Activated naive CD4-positive, alpha-beta T cell treated with anti-CD3 and anti-CD28 coated beads, Interleukin-2, amount 50 U/mL, for 72 hours (primary cell): Measurements from ENCODE around the gene ZNF626. TPM values are rescaled to one million over a fixed set of nuclear protein-coding genes. Genes with fewer than 3 reads are reported as not detected.
"Not testable (repeated sequence)": the region's sequence is repeated elsewhere in the genome, so short reads cannot be mapped to it uniquely, and the experiment has no call there.

Experiments
- ATAC-seq, 2 donors: fragments of 150-1000 bp; cut with Tn5 transposase; 2 replicates each; pipeline ENCODE4 v1.10.0; 2021; ENCODE audit warnings: mild to moderate bottlenecking in 2 of 2, moderate library complexity in 2 of 2
- DNase-seq, 2 donors: peaks; one replicate each; pipeline ENCODE4 v3.0.0; 2021 to 2022; ENCODE audit warnings: low spot score in 2 of 2
- H3K27ac Mint-ChIP-seq, 2 donors: one replicate each; pipeline ENCODE4 v1.8.0; 2022; ENCODE audit warnings: mild to moderate bottlenecking in 2 of 2, mixed read lengths in 2 of 2
- H3K36me3 Mint-ChIP-seq, 2 donors: one replicate each; pipeline ENCODE4 v1.8.0; 2022; ENCODE audit warnings: mixed read lengths in 2 of 2
- H3K9me3 Mint-ChIP-seq, 2 donors: one replicate each; pipeline ENCODE4 v1.8.0; 2022; ENCODE audit warnings: mixed read lengths in 2 of 2
- total RNA-seq, 2 donors: library from RNA; stranded (reverse); gene quantifications; one replicate each; pipeline ENCODE4 v1.2.3, GENCODE V29; 2022

Gene ZNF626
- 10 to 100 TPM; 10.4 to 10.8 TPM for total RNA-seq

- H3K9me3 Mint-ChIP-seq = peaks cover 18 to 24% of the 10 kb centered on the region in 2 donors
- peaks cover 59 to 83% of the 10 kb centered on the region in 2 donors for H3K36me3 Mint-ChIP-seq
- peak within 1 kb of the TSS; percentile 91 to 96 for H3K27ac Mint-ChIP-seq
- peak; percentile 100 for ATAC-seq
- peak; percentile 88 to 93 for DNase-seq
These were observed at the start of gene ZNF626 for GRCh38 chr19:20661150-20661819. ZNF626 (minus strand) TSS chr19:20661571; CDS start chr19:20661446, 125 bp downstream.

DNA sequence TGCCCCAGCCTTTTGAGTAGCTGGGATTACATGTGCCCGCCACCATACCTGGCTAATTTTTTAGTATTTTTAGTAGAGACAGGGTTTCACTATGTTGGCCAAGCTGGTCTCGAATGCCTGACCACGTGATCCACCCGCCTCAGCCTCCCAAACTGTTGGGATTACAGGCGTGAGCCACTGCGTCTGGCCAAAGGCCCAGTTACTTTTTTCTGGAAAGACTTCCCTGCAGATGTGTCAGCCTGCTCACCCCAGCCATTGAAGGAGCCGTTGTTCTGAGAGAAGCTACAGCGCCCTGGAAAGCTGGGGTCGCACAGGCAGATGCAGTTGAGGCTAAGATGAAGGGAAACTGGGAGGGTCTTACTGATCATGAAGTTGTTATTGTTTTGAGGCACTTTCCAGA, 7.9 kb upstream of the ZNF626 start:
- no peak overlapping the region for H3K27ac Mint-ChIP-seq
- ATAC-seq (no peak), DNase-seq (no peak)
- peaks cover 13 to 20% of the 10 kb centered on the region in 2 donors for H3K36me3 Mint-ChIP-seq
- H3K9me3 Mint-ChIP-seq = peaks cover 3 to 8% of the 10 kb centered on the region in 2 donors

DNA sequence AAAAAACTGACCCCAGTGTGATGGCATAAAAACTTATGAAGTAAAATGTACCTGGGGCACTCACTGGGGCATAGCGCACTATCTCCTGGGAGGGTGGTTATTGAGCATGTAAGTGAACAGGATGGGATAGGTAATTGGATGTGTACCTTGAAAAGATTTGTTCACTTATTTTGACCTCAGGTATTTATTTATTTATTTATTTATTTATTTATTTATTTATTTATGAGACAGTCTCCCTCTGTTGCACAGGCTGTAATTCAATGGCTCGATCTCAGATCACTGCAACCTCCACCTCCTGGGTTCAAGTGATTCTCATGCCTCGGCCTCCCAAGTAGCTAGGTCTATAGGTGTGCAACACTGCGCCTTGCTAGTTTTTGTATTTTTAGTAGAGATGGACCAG, 5.9 kb upstream of the ZNF626 start:
- H3K9me3 Mint-ChIP-seq = peaks cover 13 to 21% of the 10 kb centered on the region in 2 donors
- no peak for ATAC-seq
- DNase-seq = no peak
- H3K27ac Mint-ChIP-seq = no peak overlapping the region
- peaks cover 23 to 30% of the 10 kb centered on the region in 2 donors for H3K36me3 Mint-ChIP-seq

GRCh38 chr19:20664901-20665781, 3.8 kb upstream of the ZNF626 start:
- H3K9me3 Mint-ChIP-seq = peaks cover 13 to 21% of the 10 kb centered on the region in 2 donors
- peak overlapping the region in 1 of 2 donors; percentile 66 for H3K27ac Mint-ChIP-seq

GRCh38 chr19:20664475-20664874, 3.1 kb upstream of the ZNF626 start:
- ATAC-seq, DNase-seq: not testable (repeated sequence)
- Mint-ChIP-seq H3K9me3 (peaks cover 13 to 21% of the 10 kb centered on the region in 2 donors), H3K36me3 (peaks cover 32 to 55% of the 10 kb centered on the region in 2 donors), H3K27ac (peak overlapping the region in 1 of 2 donors; percentile 66)

More at GRCh38 chr19:20664901-20665781, 3.8 kb upstream of the ZNF626 start:
- DNase-seq (no peak), ATAC-seq (no peak)
- H3K36me3 Mint-ChIP-seq = peaks cover 32 to 48% of the 10 kb centered on the region in 2 donors

GRCh38 chr19:20662421-20663105, 1.2 kb upstream of the ZNF626 start:
- DNase-seq = no peak
- Mint-ChIP-seq H3K9me3 (peaks cover 19 to 24% of the 10 kb centered on the region in 2 donors), H3K36me3 (peaks cover 47 to 74% of the 10 kb centered on the region in 2 donors)

DNA sequence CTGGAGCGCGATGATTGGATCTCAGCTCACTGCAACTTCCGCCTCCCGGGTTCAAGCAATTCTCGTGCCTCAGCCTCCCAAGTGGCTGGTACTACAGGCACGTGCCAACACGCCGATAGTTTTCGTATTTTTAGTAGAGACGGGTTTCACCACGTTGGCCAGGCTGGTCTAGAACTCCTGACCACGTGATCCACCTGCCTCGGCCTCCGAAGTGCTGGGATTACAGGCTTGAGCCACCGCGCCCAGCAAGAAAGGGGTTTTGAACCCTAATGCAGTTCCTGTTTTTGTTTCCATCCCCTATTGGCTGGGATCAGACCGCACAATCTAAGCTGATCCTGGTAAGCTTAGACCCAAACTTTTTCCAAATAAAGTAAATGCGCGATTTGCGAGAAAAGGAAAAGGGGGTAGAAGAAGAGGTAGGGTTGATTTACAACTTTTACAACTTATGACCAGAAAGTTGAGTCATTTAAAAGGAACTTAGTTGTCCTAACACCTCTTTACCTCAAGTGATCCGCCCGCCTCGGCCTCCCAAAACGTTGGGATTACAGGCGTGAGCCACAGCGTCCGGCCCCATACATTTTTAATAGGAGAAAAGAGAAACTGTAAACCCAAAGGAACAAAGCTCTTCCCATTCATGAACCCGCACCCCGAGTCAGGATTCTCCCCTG, 764 bp downstream of the ZNF626 start:
- Mint-ChIP-seq H3K27ac (peak overlapping the region; percentile 91 to 96), H3K9me3 (peaks cover 18 to 23% of the 10 kb centered on the region in 2 donors), H3K36me3 (peaks cover 66 to 90% of the 10 kb centered on the region in 2 donors)
- peak in 1 of 2 donors; percentile 1 for ATAC-seq
- no peak for DNase-seq

More at GRCh38 chr19:20662421-20663105, 1.2 kb upstream of the ZNF626 start:
- ATAC-seq = no peak
- no peak overlapping the region for H3K27ac Mint-ChIP-seq

DNA sequence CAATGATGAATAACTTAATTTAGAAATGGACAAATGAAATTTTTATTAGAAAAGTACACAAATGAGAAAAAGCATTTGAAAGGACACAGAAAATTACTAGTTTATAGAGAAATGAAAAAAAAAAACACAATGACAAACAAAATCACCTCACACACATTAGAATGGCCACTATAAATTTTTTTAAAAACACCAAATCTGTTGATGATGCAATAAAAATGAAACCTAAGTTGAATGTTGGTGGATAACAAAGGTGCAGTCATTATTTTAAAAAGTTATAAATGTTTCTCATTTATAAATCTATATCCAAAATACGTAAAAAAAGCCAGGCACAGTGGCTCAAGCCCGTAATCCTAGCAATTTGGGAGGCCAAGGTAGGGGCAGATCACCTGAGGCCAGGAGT, 20.8 kb downstream of the ZNF626 start:
- Mint-ChIP-seq H3K36me3 (peaks cover 43 to 65% of the 10 kb centered on the region in 2 donors), H3K9me3 (peaks cover 10 to 15% of the 10 kb centered on the region in 2 donors), H3K27ac (no peak overlapping the region)
- ATAC-seq = no peak
- no peak for DNase-seq

GRCh38 chr19:20640023-20640422, 21.3 kb downstream of the ZNF626 start:
- H3K36me3 Mint-ChIP-seq = peaks cover 40 to 62% of the 10 kb centered on the region in 2 donors
- DNase-seq (no peak), ATAC-seq (no peak)
- H3K27ac Mint-ChIP-seq = no peak overlapping the region
- H3K9me3 Mint-ChIP-seq = peaks cover 10 to 11% of the 10 kb centered on the region in 2 donors

GRCh38 chr19:20624560-20624959, 36.8 kb downstream of the ZNF626 start:
- Mint-ChIP-seq H3K9me3 (peaks cover 11 to 13% of the 10 kb centered on the region in 2 donors), H3K36me3 (peaks cover 31 to 35% of the 10 kb centered on the region in 2 donors)
- not testable (repeated sequence) for ATAC-seq, H3K27ac Mint-ChIP-seq, DNase-seq

- no peak for ATAC-seq
- H3K27ac Mint-ChIP-seq = no peak overlapping the region
- DNase-seq = no peak
- H3K9me3 Mint-ChIP-seq = peaks cover 26 to 35% of the 10 kb centered on the region in 2 donors
- peaks cover 22 to 33% of the 10 kb centered on the region in 2 donors for H3K36me3 Mint-ChIP-seq
These were observed 45.3 kb downstream of the ZNF626 start for GRCh38 chr19:20616071-20616470.

GRCh38 chr19:20614971-20615370, 46.4 kb downstream of the ZNF626 start:
- Mint-ChIP-seq H3K9me3 (peaks cover 26 to 43% of the 10 kb centered on the region in 2 donors), H3K36me3 (peaks cover 31 to 33% of the 10 kb centered on the region in 2 donors)
- H3K27ac Mint-ChIP-seq, ATAC-seq, DNase-seq: not testable (repeated sequence)

GRCh38 chr19:20612711-20613316, 48.6 kb downstream of the ZNF626 start:
- peaks cover 30 to 49% of the 10 kb centered on the region in 2 donors for H3K9me3 Mint-ChIP-seq

GRCh38 chr19:20611866-20612265, 49.5 kb downstream of the ZNF626 start:
- peaks cover 35 to 42% of the 10 kb centered on the region in 2 donors for H3K36me3 Mint-ChIP-seq
- no peak overlapping the region for H3K27ac Mint-ChIP-seq
- no peak for DNase-seq
- no peak for ATAC-seq
- peaks cover 30 to 49% of the 10 kb centered on the region in 2 donors for H3K9me3 Mint-ChIP-seq

More at GRCh38 chr19:20612711-20613316, 48.6 kb downstream of the ZNF626 start:
- DNase-seq = no peak
- ATAC-seq = no peak
- H3K36me3 Mint-ChIP-seq = peaks cover 35 to 41% of the 10 kb centered on the region in 2 donors
- no peak overlapping the region for H3K27ac Mint-ChIP-seq

DNA sequence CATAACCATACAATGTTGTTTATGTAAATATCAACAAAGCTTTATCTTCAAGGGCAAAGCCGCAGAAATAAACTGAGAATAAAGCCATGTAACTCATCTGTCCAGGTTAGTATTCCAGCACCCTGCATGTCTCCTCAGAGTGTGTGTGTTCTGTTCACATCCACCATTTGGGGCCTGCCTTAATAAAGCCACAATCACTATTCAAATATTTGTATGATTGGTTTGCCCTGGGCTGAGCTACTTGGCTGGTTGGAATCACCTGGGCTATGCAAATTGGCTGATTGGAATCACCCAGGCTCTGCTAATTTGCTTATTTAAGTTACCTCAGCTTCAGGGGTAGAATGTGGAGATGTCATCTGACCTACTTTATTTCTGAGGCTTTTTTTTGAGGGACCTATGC, 53.4 kb downstream of the ZNF626 start:
- Mint-ChIP-seq H3K27ac (no peak overlapping the region), H3K36me3 (peaks cover 17 to 36% of the 10 kb centered on the region in 2 donors), H3K9me3 (peaks cover 14 to 31% of the 10 kb centered on the region in 2 donors)
- ATAC-seq (no peak), DNase-seq (no peak)
